HG03175 (cell line): ENCODE results near the gene SWT1.
"Not testable (repeated sequence)": the region's sequence is repeated elsewhere in the genome, so short reads cannot be mapped to it uniquely, and the experiment has no call there.

Experiments used
- ATAC-seq: cut with Tn5 transposase; IDR thresholded peaks from one replicate; pipeline ENCODE4 v1.9.1; 2021; ENCODE audit warnings: mild to moderate bottlenecking, moderate library complexity; ENCODE audit not compliant: unreplicated experiment

The SWT1 gene

DNA sequence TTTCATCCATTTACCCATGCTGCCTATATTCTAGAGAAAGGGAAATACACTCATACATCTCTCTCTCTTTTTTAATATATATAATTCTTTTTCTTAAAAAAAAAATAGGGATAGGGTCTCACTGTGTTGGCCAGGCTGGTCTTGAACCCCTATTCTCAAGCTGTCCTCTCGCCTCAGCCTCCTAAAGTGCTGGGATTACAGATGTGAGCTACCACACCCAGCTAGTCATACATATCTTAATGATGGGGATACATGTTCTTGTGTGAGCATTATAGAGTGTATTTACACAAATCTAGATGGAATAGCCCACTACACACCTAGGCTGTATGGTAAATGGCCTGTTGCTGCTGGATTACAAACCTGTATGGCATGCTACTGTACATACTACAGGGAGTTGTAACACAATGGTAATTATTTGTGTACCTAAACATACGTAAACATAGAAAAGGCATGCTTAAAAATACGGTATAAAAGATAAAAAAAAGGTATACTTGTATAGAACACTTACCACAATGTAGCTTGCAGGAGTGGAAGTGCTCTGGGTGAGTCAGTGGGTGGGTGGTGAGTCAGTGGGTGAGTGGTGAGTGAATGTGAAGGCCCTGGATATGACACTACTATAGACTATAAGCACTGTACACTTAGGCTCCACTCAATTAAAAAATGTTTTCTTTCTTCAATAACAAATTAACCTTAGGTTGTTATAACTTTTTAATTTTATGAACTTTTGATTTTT is 87.2 kb downstream of the SWT1 start:
- no peak for ATAC-seq

DNA sequence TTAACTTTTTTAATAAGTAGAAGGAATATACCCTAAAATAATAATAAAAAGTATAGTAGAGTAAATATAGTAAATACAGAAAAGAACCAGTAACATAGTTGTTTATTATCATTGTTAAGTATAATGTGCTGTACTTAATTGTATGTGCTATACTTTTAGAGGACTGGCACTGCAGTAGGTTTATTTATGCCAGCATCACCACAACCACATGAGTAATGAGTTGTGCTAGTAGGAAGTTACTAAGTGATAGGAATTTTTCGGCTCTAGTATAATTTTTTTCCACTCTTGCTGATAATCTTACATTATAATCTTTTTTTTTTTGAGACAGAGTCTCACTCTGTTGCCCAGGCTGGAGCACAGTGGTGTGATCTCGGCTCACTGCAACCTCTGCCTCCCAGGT is 88.5 kb downstream of the SWT1 start:
- no peak for ATAC-seq

DNA sequence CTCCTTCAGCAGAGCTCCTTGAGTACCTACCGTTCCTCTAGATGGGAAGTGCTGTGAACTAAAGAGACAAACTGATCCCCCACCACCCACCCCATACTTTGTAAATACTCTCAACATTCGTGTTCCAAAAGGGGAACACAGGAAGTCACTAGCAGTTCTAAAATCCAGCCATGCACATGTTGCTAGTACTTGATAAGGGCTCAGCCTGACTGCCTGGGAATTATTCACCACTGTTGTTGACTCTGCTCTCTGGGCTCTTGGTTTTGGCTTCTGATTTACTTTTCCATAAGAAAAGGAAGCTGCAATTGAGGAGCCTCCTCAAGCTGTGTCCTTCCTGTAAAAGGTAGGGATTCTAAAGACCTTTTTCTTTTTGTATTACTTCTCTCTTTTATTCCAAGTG is 92.6 kb downstream of the SWT1 start:
- no peak for ATAC-seq

DNA sequence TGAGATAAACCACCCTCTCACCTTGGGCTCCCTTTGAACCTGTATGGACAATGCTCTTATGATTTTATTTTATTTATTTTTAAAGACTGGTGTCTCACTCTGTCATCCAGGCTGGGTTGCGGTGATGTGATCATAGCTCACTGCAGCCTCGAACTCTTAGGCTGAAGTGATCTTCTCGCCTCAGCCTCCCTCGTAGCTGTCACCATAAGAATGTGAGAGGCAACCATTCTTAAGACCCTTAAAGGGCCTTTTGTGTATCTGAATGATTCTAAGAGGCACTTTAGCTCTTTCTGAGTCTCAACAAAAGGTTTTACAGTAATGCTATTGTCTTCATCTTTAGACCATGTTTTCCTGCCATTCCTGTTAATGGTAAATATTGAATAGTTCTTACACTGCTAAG is 93.1 kb downstream of the SWT1 start:
- no peak for ATAC-seq

DNA sequence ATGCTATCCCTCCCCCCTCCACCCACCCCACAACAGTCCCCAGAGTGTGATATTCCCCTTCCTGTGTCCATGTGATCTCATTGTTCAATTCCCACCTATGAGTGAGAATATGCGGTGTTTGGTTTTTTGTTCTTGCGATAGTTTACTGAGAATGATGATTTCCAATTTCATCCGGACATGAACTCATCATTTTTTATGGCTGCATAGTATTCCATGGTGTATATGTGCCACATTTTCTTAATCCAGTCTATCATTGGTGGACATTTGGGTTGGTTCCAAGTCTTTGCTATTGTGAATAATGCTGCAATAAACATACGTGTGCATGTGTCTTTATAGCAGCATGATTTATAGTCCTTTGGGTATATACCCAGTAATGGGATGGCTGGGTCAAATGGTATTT is 95.0 kb downstream of the SWT1 start:
- ATAC-seq = not testable (repeated sequence)

DNA sequence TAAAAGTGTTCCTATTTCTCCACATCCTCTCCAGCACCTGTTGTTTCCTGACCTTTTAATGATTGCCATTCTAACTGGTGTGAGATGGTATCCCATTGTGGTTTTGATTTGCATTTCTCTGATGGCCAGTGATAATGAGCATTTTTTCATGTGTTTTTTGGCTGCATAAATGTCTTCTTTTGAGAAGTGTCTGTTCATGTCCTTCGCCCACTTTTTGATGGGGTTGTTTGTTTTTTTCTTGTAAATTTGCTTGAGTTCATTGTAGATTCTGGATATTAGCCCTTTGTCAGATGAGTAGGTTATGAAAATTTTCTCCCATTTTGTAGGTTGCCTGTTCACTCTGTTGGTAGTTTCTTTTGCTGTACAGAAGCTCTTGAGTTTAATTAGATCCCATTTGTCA is 95.4 kb downstream of the SWT1 start:
- ATAC-seq = not testable (repeated sequence)

DNA sequence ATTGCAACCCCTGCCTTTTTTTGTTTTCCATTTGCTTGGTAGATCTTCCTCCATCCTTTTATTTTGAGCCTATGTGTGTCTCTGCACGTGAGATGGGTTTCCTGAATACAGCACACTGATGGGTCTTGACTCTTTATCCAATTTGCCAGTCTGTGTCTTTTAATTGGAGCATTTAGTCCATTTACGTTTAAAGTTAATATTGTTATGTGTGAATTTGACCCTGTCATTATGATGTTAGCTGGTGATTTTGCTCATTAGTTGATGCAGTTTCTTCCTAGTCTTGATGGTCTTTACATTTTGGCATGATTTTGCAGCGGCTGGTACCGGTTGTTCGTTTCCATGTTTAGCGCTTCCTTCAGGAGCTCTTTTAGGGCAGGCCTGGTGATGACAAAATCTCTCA is 98.6 kb downstream of the SWT1 start:
- ATAC-seq = not testable (repeated sequence)

DNA sequence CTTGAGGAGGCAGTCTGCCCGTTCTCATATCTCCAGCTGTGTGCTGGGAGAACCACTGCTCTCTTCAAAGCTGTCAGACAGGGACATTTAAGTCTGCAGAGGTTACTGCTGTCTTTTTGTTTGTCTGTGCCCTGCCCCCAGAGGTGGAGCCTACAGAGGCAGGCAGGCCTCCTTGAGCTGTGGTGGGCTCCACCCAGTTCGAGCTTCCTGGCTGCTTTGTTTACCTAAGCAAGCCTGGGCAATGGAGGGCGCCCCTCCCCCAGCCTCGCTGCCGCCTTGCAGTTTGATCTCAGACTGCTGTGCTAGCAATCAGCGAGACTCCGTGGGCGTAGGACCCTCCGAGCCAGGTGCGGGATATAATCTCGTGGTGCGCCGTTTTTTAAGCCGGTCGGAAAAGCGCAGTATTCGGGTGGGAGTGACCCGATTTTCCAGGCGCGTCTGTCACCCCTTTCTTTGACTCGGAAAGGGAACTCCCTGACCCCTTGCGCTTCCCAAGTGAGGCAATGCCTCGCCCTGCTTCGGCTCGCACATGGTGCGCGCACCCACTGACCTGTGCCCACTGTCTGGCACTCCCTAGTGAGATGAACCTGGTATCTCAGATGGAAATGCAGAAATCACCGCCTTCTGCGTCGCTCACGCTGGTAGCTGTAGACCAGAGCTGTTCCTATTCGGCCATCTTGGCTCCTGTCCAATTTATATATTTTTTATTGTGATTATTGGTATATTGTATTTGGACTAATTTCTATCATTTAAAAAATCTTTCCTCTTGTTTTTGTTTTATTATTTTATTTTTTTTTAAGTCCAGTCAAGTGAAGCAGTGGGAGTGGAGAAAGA is 100.4 kb downstream of the SWT1 start:
- not testable (repeated sequence) for ATAC-seq

DNA sequence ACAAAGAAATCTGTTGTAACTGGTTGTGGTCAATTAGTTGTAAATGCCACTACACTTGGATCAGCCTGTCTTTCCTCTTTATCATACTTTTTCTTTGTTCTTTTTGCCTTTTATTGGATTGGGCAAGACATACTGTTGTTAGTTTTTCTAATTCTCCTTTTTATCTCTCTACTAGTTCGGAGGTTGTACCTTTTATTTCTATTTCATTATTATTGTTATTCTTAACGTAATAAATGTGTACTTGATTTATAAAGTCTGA is 100.9 kb downstream of the SWT1 start:
- ATAC-seq = no peak

DNA sequence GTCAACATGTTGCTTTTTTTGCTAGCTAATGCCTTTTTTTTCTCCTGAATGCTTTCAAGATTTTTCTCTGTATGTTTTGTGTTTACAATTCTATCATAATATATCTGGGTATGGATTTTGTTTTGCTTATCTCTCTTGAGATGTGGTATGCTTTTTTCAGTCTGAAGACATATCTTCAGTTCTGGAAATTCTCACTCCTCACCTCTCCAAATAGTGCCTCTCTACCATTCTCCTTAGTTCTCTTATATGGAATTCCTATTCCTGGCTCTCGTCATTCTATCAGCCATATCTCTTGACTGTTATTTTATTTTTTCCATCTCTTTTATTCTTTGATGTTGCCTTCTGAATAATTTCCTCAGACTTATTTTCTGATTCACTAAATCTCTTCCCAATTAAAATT is 101.7 kb downstream of the SWT1 start:
- no peak for ATAC-seq

DNA sequence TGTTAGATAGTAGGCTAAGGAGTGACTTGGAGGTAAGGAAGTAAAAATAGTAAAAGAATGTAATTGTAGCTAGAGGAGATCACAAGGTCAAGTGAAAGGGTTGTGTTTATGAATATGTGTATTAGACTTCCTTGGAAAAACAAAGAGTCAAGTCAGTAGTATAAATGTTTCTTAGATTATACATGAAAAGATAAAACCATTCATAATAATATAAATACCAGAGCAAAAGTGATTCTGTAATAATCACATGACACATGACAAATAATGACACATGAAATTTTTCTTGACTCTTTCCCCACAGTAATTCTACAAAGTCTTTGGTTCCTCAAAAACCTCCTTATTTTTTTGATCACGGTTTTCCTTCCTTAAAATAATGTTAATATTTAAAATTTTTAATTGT is 103.6 kb downstream of the SWT1 start:
- ATAC-seq = no peak

DNA sequence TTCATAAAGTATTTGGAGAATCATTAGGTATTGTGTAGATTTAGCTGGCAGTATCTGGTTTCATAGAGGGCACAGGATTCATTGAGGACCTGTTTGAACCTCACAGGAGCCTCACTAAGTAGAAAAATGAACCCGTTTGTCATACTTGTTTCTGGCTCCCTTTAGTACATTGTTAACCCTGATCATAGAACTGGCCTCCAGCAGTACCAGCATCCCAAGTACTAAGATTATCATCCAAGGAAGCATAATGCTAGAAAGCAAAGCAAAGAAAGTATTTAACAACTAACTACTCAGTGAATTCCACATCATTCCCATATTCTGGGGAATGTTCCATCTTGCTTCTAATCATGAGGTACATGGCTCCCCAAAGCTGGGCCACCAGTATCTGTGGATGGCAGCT is 105.2 kb downstream of the SWT1 start:
- no peak for ATAC-seq

DNA sequence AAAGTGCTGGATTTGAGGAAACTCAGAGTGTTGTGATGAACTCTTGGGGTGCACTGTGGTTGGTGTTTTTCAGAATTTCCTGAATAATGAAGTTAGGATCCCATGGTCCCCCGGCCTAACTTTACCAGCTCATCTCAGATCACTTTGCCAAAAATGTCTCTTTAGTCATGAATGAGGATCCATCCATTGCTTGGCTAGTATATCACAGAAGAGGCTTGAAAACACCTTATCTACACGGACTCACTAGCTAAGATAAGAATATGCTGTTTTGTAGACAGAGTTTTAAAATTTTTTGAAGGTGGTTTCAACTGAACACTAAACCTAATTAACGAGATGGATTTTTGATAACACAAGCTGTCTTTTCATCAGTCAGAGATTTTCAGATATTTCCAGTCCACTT is 106.3 kb downstream of the SWT1 start:
- no peak for ATAC-seq

DNA sequence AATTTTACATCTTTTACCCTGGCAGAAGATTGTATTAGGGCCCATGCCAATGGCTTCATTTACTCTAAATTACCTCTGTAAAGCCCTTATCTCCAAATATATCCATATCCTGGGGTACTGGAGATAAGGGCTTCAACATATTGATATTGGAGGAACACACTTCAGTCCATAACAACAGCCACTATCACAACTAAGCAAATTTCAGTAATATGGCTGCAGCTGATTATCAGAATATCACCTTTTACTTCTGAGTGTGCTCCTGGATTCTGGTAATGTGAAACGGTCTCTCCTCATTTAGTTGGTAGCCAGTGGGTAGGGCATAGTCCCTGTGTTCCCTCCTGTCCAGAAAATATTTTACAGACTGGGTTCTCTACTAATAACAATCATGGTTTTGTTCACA is 106.8 kb downstream of the SWT1 start:
- ATAC-seq = no peak

DNA sequence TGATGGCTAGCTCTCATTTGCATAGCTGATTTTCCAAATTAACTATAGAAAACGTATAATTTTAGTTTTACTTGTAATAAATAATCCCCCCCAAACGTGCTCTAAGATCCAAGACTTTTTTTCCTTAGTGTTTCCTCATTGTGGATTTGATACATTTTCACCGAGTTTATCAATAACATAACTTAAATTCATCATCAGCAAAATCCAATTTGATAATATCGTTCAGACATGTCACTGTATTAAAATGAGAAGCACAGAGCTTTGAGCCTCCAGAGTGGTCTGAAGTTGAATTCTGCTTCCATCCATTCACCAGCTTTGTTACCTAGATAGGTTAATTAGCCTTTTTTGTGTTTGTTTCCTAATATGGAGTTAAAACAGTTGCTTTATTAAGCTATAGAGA is 108.3 kb downstream of the SWT1 start:
- ATAC-seq = no peak

DNA sequence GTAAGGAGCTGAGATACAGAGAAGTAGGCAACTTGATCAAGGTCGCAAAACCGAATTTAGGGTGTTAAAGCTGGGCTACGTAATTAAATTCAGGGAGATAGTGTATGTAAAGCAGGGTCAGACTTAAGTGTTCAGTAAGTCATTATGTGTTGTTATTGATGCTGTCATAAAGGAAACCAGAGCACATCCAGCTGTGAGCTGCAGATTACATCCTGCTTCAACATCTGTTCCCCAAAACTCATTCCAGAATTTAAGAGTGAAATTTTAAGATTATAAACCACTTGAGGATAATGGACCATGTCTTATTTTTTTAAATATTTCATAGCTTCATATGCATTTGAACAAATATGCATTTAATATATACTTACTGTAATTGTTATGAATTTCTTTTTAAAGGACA is 110.3 kb downstream of the SWT1 start:
- no peak for ATAC-seq

DNA sequence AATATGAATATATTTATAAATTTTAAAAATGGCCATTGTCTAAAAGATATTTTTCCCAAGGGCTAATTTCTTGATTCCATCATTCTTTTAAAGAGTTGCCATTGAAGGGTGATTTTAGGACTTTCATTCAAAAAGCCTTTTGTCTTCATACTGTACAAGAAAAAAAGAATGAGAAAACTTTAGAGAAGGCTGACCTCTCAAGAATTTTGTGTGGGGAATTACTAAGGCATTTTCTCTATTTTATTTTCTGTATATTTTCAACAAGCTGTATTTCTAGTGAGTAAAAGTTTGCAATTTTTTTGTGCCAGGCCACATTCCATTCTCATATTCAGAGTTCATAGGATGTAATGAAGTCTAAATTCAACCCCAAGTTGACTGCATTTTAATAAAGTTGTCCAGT is 110.7 kb downstream of the SWT1 start:
- ATAC-seq = no peak

DNA sequence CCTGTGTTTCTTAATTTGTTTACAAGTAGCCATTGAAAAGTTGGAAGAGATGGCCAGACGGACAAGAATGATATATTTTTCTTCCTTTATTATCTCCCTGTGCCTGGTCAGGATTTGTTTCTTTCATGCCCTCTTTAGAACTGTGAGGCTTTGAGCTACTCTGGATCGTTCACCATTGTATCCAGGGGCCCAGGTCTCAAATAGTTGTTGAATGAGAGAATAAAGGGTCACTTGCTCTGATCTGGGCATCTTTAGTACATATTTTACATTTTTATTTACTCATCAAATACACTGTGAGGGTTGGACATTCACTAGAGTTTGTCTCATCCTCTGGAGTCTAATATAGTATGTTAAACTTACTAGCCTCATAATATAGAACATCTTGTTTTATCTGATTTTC is 111.4 kb downstream of the SWT1 start:
- no peak for ATAC-seq

DNA sequence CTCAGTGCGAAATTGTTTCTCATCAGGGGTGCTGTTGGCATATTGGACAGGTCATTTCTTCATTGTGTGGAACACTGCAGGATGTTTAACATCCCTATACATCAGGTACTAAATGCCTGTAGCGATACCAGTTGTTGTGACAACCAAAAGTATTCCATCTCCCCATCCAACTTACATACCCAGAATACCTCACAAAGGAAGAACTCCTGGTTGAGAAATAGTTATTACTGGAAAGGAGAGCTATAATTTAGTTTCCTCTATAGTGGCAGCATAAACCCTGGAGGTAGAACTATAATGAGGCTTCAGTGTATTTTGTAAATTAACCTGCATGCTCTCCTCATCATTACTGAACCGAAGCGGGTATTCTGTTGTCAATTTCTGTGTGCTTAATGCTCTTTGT is 115.0 kb downstream of the SWT1 start:
- no peak for ATAC-seq

DNA sequence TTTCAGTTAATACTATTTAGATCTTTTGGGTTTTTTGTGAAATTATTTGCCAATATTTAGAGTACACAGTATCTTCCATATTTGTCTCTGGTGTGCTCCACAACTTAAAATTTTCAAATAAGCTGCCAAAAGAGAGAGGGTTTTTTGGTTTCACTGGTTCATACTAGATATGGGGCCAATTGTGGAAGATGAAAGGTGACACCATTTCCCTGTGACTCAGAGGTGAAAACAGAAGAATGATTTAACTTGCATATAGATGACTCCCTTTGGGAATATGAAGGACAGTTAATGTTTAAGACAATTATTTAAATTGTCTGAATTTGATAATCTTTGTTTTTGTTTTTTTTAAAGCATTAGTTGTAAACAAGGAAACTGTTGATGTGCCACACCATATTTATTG is 122.6 kb downstream of the SWT1 start:
- no peak for ATAC-seq

DNA sequence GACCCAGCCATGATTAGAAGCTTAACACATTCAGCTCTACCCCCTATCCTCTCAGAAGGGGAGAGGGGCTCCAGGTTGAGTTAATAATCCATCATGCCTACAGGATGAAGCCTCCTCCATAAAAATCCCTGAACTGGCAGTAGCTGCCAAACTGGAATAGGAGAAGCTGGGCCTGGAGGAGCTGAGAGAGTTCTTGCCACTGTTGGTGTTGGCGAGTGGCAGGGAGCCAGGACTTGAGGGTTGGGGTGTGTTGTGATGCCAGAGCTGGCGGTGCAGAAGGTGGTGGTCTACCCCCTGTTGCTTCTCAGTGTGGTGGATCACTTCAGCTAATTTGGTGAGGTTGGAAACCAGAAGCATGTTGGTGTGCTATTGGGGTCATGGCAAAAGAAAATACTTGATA is 123.6 kb downstream of the SWT1 start:
- no peak for ATAC-seq

DNA sequence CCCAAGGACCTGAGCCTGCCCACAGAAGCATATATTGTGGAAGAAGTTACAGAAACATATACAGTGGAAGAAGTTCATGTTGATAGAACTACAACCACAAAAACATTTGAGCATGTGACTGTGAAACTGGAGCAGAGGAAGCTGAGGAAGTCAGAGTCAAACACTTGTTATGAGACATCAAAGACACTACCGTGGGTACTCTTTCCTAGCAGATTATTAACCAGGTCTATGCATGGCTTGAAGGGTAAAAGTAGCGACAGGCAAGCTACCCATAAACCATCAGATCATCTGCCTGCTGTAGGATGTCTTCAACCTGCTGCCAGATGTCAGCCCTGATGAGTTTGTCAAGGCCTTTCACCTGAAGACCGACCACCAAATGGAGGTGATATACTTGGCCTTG is 124.3 kb downstream of the SWT1 start:
- ATAC-seq = peak; percentile 95

DNA sequence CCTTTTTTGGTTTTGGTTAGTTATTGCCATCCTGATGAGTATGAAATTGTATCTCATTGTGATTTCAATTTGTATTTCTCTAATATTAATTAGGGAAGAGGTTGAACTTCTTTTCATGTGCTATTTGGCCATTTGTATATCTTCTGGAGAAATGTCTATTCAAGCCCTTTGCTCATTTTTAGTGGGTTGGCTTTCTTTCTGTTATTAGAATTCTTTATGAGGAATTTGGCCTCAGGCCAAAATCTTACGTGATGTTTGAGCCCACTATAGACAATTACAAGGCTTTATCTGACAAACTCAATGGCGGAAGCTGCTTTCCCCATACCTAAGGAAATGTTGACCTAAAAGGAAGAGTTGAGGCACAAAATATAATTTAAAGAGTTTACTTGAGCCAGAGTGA is 127.1 kb downstream of the SWT1 start:
- ATAC-seq = no peak
